ENCODE data around the gene RERE.
"Not testable (repeated sequence)": the region's sequence is repeated elsewhere in the genome, so short reads cannot be mapped to it uniquely, and the experiment has no call there.

The RERE gene

DNA sequence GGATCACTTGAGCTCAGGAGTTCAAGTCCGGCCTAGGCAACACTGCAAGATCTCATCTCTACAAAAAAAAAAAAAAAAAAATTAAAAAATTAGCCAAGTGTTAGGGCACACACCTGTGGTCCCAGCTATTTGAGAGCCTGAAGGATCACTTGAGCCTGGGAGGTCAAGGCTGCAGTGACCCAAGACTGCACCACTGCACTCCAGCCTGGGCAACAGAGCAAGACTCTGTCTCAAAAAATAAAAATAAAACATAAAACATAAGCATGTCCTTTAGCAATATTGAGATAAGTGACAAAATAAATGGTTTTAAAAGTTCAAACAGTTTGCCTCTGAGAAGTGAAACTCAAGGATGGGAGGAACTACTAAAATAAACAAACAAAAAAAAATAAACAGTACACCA is 101.2 kb downstream of the RERE start:
- DNase-seq (ENCODE audit: low read depth in 2 of 2) = no peak

DNA sequence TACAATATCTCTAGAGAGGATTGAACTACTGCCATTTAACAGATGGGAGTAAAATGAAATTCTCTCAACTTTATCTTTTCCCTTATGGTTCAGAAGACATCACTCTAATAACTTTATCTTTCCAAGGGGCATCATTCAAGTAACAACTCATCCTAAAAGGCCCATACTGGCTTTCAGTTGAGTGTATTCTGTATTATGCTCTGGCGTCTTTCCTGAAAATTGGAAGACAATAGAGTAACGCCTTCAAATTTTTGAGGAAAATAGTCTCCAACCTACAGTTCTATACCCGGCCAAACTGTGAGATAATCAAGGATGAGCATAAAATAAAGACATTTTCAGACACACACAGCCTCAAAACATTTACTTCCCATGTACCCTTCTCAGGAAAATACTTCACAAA is 103.3 kb downstream of the RERE start:
- DNase-seq (ENCODE audit: low read depth in 2 of 2) = no peak

DNA sequence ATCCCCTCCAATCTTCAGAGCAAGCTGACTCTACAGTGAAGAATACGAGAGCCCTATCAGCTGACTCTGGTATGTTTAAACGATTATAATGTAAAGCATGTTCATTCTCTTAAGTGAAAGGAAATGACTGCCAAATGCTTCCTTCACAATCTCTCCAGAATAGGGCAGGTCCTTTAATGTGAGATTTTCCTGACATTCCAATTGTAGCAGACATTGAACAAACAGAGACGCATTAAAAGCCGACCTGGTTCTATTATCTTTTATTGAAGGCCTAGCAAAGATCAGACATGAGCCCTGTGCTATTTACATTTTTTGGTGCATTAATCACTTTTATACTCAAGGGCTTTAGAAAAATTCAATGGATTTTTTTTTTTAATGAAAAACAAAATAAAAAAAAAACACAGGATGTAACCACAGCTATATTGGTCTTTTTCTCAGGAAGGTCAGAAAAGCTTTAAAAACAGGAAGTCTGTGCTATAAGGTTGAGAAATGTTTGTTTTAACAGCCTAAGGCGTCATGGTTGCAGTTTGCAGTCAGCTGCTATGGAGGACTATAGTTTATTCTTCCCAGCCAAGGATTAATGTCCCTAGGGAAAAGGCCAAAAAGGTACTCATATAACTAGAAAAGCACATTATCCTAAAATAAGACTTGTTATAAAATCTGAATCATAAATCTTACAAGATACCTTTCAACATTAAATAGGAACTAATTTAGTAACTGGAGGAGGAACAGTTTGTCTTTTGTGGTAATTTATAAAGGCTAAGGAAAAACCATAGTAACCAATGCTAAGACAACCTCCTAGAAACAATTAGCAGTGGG is 104.8 kb downstream of the RERE start:
- DNase-seq (ENCODE audit: low read depth in 2 of 2) = peak; percentile 79 to 83

DNA sequence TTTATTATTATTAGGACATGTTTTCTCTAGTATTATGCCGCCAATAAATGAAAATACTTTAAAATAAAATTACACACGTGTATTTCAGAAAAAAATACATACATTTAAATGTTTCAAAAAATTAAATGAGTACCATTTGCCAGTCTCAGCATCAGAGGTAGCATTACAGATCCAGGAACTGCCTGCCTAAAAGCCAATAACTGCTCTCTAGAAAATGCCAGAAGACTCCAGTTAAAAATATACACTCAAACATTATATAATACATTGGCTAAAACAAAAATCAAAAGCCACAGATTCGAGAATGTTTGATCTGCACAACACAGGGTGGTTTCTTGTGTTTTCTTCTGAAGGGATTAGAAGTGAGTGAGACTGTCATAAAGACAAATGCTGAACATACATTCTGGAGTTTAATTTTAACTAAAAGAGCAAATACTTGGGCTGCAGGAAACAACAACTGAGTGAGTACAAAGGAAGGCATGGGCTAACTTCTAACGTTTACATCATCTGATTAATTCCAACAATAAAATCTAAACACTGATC is 105.5 kb downstream of the RERE start:
- DNase-seq (ENCODE audit: low read depth in 2 of 2) = no peak

DNA sequence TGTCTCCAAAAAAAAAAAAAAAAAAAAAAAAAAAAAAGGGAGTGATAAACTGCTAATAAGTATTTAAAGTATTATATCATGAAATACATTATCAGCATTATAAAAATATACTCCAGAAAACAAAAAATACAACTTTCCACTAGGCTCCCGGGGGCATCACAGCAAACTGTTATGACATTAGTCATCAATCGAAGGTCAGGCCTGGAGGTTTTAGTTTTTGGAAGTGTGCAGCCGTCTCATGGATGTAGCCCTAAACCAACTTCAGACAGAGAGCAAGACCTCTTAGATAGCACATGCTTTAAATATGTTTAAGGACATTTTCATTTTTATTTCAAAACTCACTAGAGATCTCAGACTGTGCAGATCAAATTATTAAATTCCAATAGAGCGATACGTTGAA is 106.3 kb downstream of the RERE start:
- DNase-seq (ENCODE audit: low read depth in 2 of 2) = no peak

DNA sequence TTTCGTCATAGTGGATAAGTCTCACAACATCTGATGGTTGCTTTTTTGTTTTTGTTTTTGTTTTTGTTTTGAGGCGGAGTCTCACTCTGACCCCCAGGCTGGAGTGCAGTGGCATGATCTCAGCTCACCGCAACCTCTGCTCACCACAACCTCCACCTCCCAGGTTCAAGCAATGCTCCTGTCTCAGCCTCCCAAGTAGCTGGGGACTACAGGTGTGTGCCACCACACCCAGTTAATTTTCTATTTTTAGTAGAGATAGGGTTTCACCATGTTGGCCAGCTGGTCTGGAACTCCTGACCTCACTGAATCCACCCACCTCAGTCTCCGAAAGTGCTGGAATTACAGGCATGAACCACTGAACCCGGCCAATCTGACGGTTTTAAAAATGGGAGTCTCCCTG is 109.2 kb downstream of the RERE start:
- DNase-seq (ENCODE audit: low read depth in 2 of 2) = no peak

DNA sequence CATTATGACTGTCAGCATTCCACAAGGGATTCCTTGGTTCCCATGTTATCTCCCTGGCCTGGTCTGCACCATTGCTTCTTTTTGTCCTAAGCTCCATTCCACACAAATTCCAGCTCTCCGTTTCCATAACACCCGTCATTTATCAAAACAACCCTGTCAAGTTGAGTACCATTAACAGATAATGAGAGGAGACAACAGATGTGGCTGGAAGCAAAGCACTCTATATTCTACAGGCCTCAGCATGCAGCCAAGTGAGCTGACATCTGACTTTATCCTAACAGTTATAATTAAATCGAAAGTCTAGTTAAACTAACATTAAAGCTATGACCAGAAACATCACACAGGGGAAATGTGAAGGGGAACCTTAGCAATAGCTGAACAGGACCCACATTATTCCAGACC is 110.4 kb downstream of the RERE start:
- no peak for DNase-seq (ENCODE audit: low read depth in 2 of 2)

DNA sequence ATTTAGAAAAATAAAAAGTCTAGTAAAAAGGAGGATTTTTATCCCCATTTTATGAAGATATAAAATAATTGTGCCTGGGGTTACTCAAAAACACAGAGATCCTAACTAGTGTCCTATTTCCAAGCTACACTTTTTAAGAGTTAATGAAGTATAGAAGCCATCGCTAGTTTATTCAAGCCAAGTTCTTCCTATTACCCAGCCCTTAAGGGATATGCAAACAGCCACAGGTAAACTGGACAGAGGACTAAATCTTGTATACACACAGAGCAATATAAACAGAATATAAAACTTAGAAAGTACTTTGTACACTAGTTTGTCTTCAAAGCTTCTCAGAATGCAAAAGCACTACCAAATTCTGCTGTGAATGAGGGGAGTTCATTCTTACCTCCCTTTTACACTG is 111.1 kb downstream of the RERE start:
- no peak for DNase-seq (ENCODE audit: low read depth in 2 of 2)

DNA sequence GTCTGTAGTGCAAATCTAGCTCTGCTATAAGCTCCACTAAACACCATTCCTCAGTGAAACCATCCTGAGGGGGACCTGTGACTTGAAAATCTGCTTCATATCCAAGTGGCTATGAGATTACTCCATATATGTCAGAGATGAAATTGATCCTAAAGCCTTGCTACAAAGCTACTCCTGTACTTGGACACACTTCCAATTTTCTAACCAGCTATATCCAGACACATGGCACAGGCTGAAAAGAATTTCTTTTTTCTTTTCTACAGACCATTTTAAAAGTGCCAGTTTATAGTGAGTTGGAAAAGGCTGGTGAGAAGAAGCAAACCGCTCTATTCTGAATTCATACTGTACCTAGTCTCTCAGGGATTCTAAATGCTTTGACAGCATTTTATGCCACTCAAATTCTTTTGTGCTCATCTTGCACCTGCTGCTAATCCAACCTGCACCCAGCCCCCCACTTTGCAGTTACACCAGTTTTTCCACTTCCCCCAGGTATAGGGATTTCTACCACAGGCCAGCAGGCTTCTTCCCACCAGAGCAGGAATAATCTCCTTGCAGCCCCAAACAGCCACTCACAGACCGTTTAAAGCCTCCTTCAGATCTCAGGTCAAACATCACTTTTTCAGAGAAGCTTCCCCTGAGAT is 112.5 kb downstream of the RERE start:
- no peak for DNase-seq (ENCODE audit: low read depth in 2 of 2)

DNA sequence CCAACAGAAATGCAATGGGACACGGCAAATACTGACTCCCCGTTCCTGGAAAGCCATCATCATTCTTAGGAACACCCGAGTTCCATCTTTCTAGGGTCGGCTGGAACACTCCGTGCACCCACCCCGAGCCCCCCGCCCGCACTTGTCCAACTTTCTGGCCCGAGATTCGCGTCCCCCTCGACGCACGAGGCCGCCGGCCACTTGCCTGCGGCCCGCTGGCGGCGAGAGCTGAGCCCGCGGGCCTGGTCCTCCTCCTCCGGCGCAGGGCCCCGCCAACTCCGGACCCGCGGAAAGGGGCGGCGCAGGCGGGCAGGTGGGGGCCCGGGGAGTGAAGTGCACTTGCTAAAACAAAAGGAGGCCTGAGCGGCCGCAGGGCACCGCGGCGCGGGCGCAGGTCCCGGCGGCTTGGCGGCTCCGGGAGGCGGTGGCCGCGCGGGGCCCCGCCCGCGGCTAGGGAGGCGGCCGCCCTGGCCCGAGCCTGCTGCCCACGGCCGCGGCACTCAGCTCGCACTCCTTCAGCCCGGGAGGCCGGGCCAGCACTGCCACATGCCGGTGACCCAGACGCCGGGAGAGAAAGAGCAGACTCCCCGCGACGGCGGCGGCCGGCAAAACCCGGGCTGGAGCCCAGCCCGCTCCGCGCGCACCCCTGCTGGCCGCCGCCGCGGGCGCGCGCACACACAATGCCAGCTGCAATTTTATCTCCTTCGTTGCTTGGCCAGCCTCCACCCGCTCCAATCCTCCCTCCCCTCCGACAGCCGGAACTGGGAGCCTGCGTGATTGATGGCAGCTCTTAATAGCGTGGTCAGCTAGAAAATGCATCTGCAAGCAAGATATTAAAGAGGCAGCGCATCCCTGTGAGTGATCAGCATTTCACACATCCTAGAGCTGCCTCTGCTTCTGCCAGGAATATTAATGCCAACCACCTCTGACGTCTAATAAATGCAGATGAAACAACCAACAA is 114.3 kb downstream of the RERE start:
- peak; percentile 65 to 71 for DNase-seq (ENCODE audit: low read depth in 2 of 2)

DNA sequence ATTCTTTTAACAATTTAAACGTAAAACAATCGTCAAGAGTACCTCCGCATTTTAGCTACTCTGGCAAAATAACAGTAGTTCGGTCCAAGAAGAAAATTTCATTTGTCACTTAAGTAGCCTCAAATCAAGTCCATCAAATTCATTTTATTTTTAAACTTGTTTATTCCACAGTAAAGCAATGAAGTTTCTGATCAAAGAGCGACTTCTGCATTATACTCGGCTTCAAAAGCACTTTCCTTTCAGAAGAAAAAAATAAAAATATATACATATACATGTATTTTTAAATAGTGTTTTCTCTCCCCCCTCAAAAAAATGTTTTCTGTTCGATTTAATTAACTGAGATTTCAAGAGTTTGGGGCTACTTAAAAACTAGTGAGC is 115.0 kb downstream of the RERE start:
- DNase-seq (ENCODE audit: low read depth in 2 of 2) = no peak

DNA sequence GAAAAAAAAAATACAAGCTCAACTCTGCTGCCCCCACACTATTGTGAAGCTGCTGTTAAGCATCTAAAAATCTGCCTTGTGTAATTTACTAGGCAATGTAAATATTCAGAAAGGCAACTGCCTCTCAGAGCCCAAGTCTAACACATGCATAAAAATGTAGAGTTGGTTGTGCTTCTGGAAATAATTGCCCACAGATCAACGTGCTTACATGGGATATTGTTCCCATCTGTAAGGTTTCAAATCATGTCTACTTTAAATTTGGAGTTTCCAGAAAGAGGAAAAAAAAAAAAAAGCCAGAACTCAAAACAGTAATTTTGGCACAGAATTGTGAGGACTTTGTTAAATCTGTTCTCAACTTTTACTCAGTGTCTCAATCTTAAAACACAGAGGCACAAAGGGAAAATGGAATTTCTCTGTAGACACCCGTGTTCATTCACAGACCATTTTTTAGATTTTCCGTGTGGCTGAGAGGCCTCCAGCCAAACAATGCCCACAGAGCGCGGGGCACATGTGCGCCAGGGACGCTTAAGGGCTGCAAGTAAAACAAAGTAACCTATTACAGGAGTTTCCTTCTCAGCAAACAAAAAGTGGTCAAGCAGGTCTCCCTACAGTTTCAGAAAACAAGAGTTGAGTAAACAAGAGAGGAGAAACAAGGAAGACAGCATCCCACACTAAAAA is 115.5 kb downstream of the RERE start:
- no peak for DNase-seq (ENCODE audit: low read depth in 2 of 2)

DNA sequence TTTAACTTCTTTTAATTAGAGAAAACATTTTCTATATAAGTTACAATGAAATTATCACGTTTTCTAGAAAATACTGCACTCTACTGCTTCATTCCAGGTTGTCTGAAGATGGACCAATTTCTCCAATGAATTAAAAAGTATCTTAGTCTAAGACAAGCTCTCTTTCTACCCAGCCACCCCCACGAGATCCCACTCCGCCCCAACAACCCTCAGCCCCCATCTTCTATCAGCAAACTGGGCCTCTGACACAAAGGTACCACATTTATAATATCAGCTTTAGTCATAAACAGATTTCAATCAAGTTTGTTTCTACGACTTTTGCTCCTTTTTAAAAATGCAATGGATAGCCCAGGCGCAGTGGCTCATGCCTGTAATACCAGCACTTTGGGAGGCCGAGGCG is 117.8 kb downstream of the RERE start:
- DNase-seq (ENCODE audit: low read depth in 2 of 2) = no peak

DNA sequence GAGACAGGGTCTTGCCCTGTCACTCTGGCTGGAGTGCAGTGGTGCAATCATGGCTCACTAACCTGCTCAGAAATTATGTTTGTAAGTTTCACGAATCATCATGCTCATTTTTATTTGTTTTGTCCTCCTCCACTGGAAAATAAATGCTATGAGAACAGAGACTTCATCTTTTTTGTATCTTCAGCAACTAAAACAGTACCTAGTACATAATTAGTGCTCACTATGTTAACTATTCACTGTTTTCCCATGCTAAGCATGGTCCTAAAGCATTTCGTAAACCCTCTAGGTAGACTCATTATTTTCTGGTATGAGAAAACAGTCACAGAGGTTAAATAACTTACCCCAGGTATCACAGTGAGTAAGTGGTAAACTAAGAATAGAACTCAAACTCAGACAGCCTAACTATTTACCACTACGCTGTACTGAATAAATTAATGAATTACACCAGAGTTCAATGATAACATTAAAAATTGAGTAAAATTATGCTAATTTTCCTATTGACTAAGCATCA is 118.4 kb downstream of the RERE start:
- no peak for DNase-seq (ENCODE audit: low read depth in 2 of 2)

DNA sequence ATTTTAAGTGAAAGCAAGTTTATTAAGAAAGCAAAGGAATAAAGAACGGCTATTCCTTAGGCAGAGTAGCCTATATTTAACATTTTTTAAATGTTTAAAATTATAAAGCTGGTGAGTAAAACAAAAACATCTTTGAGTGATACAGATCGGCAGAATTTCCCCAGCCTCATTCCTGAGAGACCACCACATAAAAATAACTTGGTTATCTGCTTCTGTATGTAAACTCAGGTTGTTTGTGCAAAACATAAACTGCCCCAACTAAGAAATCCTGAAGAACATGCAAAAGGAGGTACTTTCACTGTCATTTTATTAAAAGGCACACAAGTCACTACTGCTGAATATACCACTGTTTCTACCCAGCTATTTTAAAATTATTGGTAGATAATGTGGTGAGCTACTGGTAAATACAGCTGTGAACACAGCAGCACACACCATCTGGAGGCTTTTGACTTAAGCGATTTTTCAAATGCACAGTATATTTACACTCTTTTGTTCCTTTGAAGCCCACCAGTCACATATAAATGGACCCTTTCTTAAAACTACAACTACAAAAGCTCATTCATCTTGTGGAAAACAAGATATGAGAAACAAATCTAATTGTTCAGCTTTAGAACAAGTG is 119.3 kb downstream of the RERE start:
- DNase-seq (ENCODE audit: low read depth in 2 of 2) = no peak

DNA sequence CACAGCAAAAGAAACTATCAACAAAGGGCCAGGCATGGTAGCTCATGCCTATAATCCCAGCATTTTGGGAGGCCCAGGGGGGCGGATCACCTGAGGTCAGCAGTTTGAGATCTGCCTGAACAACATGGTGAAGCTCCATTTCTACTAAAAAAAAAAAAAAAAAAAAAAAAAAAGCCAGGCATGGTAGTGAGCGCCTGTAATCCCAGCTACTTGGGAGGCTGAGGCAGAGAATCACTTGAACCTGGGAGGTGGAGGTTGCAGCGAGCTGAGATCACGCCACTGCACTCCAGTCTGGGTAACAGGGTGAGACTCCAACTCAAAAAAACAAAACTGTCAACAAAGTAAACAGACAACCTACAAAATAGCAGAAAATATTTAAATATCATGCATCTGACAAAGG is 122.0 kb downstream of the RERE start:
- DNase-seq (ENCODE audit: low read depth in 2 of 2) = not testable (repeated sequence)

DNA sequence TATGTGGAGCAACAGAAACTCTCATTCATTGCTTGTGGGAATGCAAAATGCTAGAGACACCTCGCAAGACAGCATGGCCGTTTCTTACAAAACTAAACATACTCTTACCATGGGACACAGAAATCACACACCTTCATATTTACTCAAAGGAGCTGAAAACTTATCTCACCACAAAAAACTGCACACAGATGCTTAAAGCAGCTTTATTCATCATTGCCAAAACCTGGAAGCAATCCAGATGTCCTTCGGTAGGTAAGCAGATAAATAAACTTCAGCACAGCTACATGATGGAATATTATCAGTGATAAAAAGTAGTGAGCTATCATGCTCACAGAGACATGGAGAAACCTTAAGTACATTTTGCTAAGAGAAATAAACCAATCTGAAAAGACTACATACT is 124.3 kb downstream of the RERE start:
- DNase-seq (ENCODE audit: low read depth in 2 of 2) = no peak

DNA sequence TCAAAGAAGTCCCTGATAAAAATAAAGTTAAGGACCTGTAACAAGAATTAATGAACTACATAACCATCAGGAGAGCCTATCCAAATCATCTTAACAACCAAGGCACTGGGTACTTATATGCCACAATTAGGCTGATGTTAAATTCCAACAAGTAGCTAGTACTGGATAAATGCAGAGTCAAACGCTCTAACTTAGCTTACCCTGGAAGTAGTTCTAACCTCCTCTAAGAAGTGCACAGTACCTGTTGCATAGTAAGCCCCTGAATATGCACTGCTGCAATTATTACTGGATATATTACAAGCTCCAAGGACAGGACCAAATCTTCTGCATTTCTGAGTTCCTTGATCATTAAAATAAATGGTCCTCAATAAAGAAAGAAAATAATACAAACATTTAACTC is 125.8 kb downstream of the RERE start:
- no peak for DNase-seq (ENCODE audit: low read depth in 2 of 2)

DNA sequence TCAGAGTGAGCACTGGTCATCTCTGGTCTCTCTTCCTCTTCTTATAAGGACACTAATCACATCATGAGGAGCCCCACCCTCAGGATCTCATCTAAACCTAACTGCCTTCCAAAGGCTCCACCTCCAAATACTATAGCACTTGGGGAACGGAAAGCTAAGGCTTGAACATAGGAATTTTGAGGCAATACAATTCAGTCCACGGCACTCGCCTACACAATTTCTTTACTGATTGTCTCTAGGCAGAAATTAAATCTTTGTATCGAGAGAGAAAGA is 127.3 kb downstream of the RERE start:
- no peak for DNase-seq (ENCODE audit: low read depth in 2 of 2)

DNA sequence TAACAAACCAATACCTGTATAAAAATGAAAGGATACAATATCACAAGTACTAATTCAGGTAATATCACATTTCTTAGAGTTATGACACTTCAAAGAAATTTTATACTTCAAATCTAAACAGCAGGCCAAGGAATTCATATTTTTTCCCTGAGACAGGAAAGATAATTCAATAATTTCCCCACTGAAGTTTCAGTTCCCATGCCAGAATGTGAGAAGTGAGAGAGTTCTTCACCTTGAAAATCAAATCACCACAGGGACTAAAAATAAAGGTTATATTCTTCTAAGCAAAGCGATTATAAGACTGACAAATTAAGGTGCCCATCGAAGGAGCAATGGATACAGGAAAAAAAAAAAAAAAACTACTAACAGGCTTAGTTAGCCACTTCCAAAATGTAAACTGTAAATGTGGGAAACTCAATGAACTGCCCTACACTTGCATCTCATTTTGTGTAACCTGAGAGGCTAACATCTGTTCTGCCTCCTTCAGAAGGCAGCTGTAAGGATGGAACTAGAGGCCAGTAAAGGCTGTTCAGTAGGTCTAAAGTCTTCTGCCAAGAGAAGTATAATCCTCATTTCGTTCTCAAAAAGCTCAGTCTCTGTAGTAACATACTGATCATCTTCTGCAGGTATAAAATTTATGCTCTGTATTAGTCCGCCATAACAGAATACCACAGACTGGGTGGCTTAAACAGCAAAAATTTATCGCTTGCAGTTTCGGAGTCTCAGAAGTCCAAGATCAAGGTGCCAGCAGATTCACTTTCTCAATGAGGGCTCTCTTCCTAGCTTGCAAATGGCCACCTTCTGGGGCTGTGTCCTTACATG is 127.8 kb downstream of the RERE start:
- DNase-seq (ENCODE audit: low read depth in 2 of 2) = no peak
